Neural cell (in vitro differentiated cells): Measurements from ENCODE around the gene KRT73.

Experiments
- CTCF ChIP-seq: fragments of 450-650 bp; IDR thresholded peaks from 2 replicates; pipeline ENCODE4 v1.5.1; 2014; ENCODE audit warnings: antibody characterized with exemption, mild to moderate bottlenecking, moderate library complexity; ENCODE audit not compliant: poor library complexity, severe bottlenecking
- EP300 ChIP-seq: fragments of 450-650 bp; conservative IDR thresholded peaks from 2 replicates; pipeline ENCODE4 v1.6.1; 2014; ENCODE audit warnings: antibody characterized with exemption, mild to moderate bottlenecking, moderate library complexity; ENCODE audit not compliant: poor library complexity, severe bottlenecking
- MXI1 ChIP-seq: fragments of 450-650 bp; conservative IDR thresholded peaks from 2 replicates; pipeline ENCODE4 v1.6.1; 2014; ENCODE audit warnings: antibody characterized with exemption, mild to moderate bottlenecking; ENCODE audit not compliant: poor library complexity, severe bottlenecking
- POLR2AphosphoS5 ChIP-seq: IDR thresholded peaks from 2 replicates; pipeline ENCODE4 v1.6.1; 2012
- RAD21 ChIP-seq: fragments of 450-650 bp; conservative IDR thresholded peaks from 2 replicates; pipeline ENCODE4 v1.6.1; 2014; ENCODE audit warnings: antibody characterized with exemption, mild to moderate bottlenecking, moderate library complexity
- REST ChIP-seq: IDR thresholded peaks from 2 replicates; pipeline ENCODE4 v1.6.1; 2012; ENCODE audit warnings: borderline replicate concordance

- TF ChIP-seq RAD21 (no peak), REST (no peak), CTCF (no peak), POLR2AphosphoS5 (no peak), MXI1 (no peak), EP300 (no peak)
These were observed 14.3 kb upstream of the KRT73 start for GRCh38 chr12:52632656-52633055.
